B cell (primary cell): ENCODE data around the gene SCFD2.

Experiments
- CTCF ChIP-seq: fragments of 200-600 bp; IDR thresholded peaks from one replicate; pipeline ENCODE4 v1.8.0; 2022; ENCODE audit warnings: antibody characterized with exemption, mild to moderate bottlenecking
- EZH2 ChIP-seq: IDR thresholded peaks from 2 replicates; pipeline ENCODE4 v1.6.1; 2012; ENCODE audit warnings: borderline replicate concordance, low read depth, mild to moderate bottlenecking, moderate library complexity, low read length; ENCODE audit not compliant: insufficient read depth, poor library complexity, severe bottlenecking

- TF ChIP-seq CTCF (no peak), EZH2 (no peak)
These were observed 234.8 kb downstream of the SCFD2 start for GRCh38 chr4:53130896-53131561.
